Osteocyte (in vitro differentiated cells): ENCODE measurements around the gene TMEM43. TPM values are rescaled to one million over a fixed set of nuclear protein-coding genes. Genes with fewer than 3 reads are reported as not detected.

Experiments
- DNase-seq: peaks from one replicate; pipeline ENCODE4 v3.0.0; 2021; ENCODE audit warnings: mixed read lengths; ENCODE audit not compliant: unreplicated experiment; ENCODE audit errors: extremely low spot score
- H3K27ac Mint-ChIP-seq: one replicate; pipeline ENCODE4 v1.8.0; 2021; ENCODE audit warnings: mild to moderate bottlenecking, mixed read lengths; ENCODE audit not compliant: unreplicated experiment
- H3K27me3 Mint-ChIP-seq: one replicate; pipeline ENCODE4 v1.8.0; 2021; ENCODE audit warnings: mixed read lengths; ENCODE audit not compliant: unreplicated experiment
- H3K36me3 Mint-ChIP-seq: one replicate; pipeline ENCODE4 v1.8.0; 2021; ENCODE audit warnings: mixed read lengths; ENCODE audit not compliant: unreplicated experiment
- H3K4me1 Mint-ChIP-seq: one replicate; pipeline ENCODE4 v1.8.0; 2021; ENCODE audit warnings: mixed read lengths; ENCODE audit not compliant: unreplicated experiment
- H3K4me3 Mint-ChIP-seq: one replicate; pipeline ENCODE4 v1.8.0; 2021; ENCODE audit warnings: mild to moderate bottlenecking, moderate library complexity, mixed read lengths; ENCODE audit not compliant: unreplicated experiment
- H3K9me3 Mint-ChIP-seq: one replicate; pipeline ENCODE4 v1.8.0; 2021; ENCODE audit warnings: mixed read lengths; ENCODE audit not compliant: unreplicated experiment
- total RNA-seq: library from RNA; stranded (reverse); gene quantifications from 2 replicates; pipeline ENCODE4 v1.2.1, GENCODE V29; 2021
- TF ChIP-seq, protein P1 (sequence below): fragments of 200-600 bp; sonication (generic); IDR thresholded peaks from 2 replicates; pipeline ENCODE4 v1.5.0; 2021; ENCODE audit warnings: antibody characterized with exemption, mild to moderate bottlenecking, moderate library complexity

TMEM43 gene
- total RNA-seq, 1 donor from 2014 or later: 73.3 TPM

DNA sequence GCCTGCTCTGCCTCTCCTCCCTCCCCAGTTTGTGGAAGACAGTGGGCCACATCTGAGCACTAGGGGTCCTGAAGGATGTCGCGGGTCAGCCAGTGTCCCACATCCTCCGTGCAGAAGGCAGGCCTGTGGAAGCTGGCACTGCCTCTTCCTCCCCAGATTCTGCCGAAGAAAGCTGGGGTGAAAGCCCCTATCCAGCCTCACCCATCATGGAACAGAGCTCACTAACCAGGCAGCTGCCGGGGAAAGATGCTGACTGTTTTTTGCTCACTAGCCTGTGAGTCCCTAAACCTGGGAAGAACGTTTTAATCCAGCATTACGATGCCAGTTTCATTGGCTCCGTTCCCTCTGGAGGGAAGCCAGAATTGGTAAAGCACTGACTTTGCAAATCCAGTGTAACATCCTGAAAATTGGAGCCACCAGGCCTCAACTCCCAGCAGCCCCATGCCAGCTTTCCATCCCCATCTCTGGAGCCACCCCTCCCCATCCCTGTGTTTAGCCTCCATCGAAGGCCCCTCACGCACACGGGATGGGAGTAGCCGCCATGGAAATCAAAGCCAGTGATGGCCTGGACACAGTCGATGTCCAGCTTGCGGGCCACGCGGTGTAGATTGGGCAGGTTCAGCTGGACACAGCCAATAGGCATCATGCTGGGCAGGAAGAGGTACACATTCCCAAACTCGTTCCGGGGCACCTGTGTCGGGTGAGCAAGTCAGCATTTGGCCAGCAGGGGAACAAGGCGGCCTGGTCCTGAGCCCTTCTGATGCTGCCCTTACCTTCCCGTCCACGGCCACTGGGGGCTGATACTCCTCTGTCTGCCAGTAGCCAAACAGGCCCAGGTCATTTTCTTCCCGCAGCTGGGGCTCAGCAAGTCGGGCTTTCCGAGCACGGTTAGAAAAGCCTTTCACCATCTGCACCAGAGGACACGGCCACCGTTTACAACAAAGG lies 23.5 kb downstream of the TMEM43 start:
- H3K27me3 Mint-ChIP-seq: no peaks in the 10 kb centered on the region
- peak overlapping the region; percentile 64 for H3K27ac Mint-ChIP-seq

DNA sequence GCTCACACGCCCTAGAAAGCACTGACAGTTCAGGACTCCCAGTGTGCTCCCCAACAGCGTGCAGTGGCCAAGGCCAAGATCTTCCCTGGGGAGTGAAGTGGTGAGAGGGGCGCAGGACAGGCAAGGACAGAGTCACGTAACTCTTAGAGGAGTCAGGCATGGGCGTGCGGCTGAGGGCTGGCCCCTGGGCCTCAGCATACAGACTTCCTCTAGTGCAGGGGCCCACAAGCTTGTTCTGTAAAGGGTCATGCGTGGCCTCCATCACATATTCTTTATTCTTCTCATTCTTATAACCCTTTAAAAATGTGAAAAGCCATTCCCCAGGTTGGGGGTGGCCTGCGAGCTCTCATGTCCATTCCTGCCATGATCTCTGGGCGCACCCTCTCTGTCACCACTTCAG lies 25.2 kb downstream of the TMEM43 start:
- Mint-ChIP-seq H3K9me3 (no peaks in the 10 kb centered on the region), H3K27me3 (no peaks in the 10 kb centered on the region), H3K36me3 (peaks cover 32% of the 10 kb centered on the region), H3K27ac (peak overlapping the region; percentile 43), H3K4me3 (no peak overlapping the region), H3K4me1 (peaks cover 9% of the 10 kb centered on the region)
- no peak for DNase-seq
- TF ChIP-seq, protein P1, sequence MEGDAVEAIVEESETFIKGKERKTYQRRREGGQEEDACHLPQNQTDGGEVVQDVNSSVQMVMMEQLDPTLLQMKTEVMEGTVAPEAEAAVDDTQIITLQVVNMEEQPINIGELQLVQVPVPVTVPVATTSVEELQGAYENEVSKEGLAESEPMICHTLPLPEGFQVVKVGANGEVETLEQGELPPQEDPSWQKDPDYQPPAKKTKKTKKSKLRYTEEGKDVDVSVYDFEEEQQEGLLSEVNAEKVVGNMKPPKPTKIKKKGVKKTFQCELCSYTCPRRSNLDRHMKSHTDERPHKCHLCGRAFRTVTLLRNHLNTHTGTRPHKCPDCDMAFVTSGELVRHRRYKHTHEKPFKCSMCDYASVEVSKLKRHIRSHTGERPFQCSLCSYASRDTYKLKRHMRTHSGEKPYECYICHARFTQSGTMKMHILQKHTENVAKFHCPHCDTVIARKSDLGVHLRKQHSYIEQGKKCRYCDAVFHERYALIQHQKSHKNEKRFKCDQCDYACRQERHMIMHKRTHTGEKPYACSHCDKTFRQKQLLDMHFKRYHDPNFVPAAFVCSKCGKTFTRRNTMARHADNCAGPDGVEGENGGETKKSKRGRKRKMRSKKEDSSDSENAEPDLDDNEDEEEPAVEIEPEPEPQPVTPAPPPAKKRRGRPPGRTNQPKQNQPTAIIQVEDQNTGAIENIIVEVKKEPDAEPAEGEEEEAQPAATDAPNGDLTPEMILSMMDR: no peak

More for the DNA sequence above, 23.5 kb downstream of the TMEM43 start:
- Mint-ChIP-seq H3K9me3 (no peaks in the 10 kb centered on the region), H3K4me3 (no peak overlapping the region), H3K4me1 (peaks cover 25% of the 10 kb centered on the region), H3K36me3 (peaks cover 26% of the 10 kb centered on the region)
- peak; percentile 66 for DNase-seq
- TF ChIP-seq, protein P1: no peak

DNA sequence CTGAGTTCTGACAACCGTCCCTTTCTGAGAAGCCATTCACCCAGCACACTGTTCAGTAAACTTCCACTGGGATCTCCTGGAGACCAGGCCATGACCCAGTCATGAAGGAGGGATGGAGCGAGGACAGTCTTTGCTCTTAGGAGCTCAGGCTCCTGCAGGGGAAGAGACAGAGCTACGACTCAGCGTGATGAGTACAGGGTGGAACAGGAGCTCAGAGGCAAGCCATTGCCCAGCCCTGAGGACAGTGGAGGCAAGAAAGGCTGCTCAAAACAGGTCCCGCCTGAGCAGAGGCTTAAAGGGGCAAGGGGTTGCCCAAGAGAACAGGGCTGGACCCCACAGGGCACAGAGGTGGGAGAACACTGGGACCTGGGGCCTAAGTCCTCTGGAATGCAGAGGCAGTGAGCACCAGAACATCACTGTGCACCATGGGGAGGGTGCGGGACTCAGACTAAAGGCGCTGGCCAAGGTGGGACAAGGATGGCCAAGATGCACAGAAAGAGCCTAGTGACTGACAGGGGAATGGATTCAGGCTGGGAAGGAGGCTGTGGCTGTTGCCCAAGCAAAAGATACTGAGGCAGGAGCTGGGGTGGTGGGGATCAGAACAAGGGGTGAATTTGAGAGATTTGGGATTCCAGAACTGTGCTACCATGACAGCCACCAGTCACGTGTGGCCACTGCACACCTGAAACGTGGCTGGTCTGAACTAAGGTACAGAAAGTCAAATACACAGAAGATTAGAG lies 25.8 kb downstream of the TMEM43 start:
- Mint-ChIP-seq H3K27ac (peak overlapping the region; percentile 43), H3K4me1 (peaks cover 4% of the 10 kb centered on the region), H3K27me3 (no peaks in the 10 kb centered on the region), H3K36me3 (peaks cover 32% of the 10 kb centered on the region), H3K9me3 (no peaks in the 10 kb centered on the region), H3K4me3 (no peak overlapping the region)
- TF ChIP-seq, protein P1: no peak
- DNase-seq: no peak

DNA sequence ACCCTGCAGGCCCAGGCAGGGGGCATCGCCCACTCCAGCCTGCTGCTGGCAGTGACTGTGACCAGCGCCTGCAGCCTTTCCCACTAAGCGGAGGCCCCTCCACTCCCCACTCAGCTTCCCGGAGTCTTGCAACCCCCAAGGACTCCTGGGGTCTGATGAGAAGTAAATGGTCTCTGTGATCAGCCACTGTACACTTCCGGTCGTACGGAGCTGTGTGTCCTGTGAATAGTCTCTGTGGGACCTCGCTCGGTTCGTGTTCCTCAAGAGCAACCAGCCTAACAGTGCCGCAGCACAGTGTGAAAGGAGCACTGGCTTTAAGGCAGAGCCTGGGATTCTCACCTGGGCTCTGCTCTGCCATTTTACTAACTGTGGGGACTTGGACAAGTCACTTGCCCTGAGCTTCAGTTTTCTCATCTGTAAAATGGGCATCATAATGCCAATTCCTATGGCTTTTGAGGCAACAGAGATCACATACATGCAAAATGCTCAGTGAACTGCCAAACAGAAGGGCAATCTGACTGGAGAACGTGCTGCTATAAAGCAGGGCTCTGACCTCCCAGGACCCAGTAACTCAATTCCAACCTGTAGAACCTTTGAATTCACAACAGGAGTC lies 26.7 kb downstream of the TMEM43 start:
- Mint-ChIP-seq H3K27me3 (no peaks in the 10 kb centered on the region), H3K9me3 (no peaks in the 10 kb centered on the region), H3K4me1 (no peaks in the 10 kb centered on the region), H3K27ac (no peak overlapping the region), H3K4me3 (no peak overlapping the region), H3K36me3 (peaks cover 31% of the 10 kb centered on the region)
- no peak for DNase-seq
- TF ChIP-seq, protein P1: no peak
